GM23338 (cell line): ENCODE measurements around the gene GNG12.

Source experiments
- CREB1 ChIP-seq: fragments of 250-450 bp; sonication (Bioruptor Pico); IDR thresholded peaks from 2 replicates; pipeline ENCODE4 v1.5.0; 2020; ENCODE audit warnings: low read depth, mild to moderate bottlenecking, moderate library complexity
- CTCF ChIP-seq, 2 experiments: fragments of 200-600 bp in 1 of 2; sonication (generic) in 1 of 2; conservative IDR thresholded peaks; 2 replicates each; pipeline versions ENCODE4 v1.5.1 to v1.6.1; 2016 to 2017; ENCODE audit warnings: antibody characterized with exemption in 2 of 2, low read depth in 2 of 2, mild to moderate bottlenecking in 2 of 2, moderate library complexity in 1 of 2
- EZH2 ChIP-seq: fragments of 200-600 bp; sonication (generic); IDR thresholded peaks from one replicate; pipeline ENCODE4 v1.8.0; 2017; ENCODE audit warnings: antibody characterized with exemption, mild to moderate bottlenecking, low read depth; ENCODE audit not compliant: unreplicated experiment
- EZH2phosphoT487 ChIP-seq: fragments of 200-600 bp; sonication (generic); IDR thresholded peaks from one replicate; pipeline ENCODE4 v1.8.1; 2018; ENCODE audit warnings: antibody characterized with exemption; ENCODE audit not compliant: unreplicated experiment
- NANOG ChIP-seq: IDR thresholded peaks from 2 replicates; pipeline ENCODE4 v1.6.1; 2016; ENCODE audit warnings: antibody characterized with exemption, borderline replicate concordance
- REST ChIP-seq: IDR thresholded peaks from one replicate; pipeline ENCODE4 v1.6.1; 2018; ENCODE audit warnings: antibody characterized with exemption; ENCODE audit not compliant: unreplicated experiment

GRCh38 chr1:67674260-67675011 is 158.8 kb downstream of the GNG12 start:
- TF ChIP-seq CTCF (conservative IDR thresholded peaks at IDR 0.05; ENCODE audit: low read depth in 2 of 2) (no peak), CREB1 (CRISPR knock-in tag) (no peak), REST (no peak), EZH2phosphoT487 (no peak), NANOG (no peak), EZH2 (no peak)
